ENCODE measurements around the gene FOXP1.

The FOXP1 gene

GRCh38 chr3:71451060-71451459 lies 132.5 kb downstream of the FOXP1 start:
- no peak for DNase-seq (ENCODE audit: low read depth)
- TF ChIP-seq CTCF (conservative IDR thresholded peaks at IDR 0.05; ENCODE audit: control insufficient read depth, insufficient read depth, low read depth, low read length) = no peak
- no peak overlapping the region for H3K4me3 ChIP-seq (ENCODE audit: control insufficient read depth, low read depth, low read length)

DNA sequence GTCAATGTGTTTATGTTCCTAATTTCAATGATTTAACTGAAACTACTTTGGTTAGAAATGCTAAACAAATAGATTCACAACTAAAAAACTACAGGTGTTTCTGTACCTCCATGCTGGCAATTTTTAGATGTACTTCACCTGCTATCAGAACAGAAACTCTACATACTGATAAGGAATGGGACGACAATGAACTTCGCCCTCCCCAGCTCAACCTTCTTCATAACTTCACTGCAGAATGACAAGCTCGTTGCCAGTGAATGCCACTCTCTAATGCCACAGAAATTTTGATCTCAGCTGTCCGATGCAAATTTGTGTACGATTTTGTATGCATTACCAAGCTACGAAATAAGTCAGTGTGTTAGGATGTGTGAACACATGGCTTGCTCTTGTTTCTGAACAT lies 133.4 kb downstream of the FOXP1 start:
- no peak for TF ChIP-seq CTCF (conservative IDR thresholded peaks at IDR 0.05; ENCODE audit: control insufficient read depth, insufficient read depth, low read depth, low read length)
- no peak overlapping the region for H3K4me3 ChIP-seq (ENCODE audit: control insufficient read depth, low read depth, low read length)
- DNase-seq (ENCODE audit: low read depth) = no peak

GRCh38 chr3:71447803-71448202 lies 135.7 kb downstream of the FOXP1 start:
- TF ChIP-seq CTCF (conservative IDR thresholded peaks at IDR 0.05; ENCODE audit: control insufficient read depth, insufficient read depth, low read depth, low read length) = no peak
- DNase-seq (ENCODE audit: low read depth) = peak; percentile 23
- H3K4me3 ChIP-seq (ENCODE audit: control insufficient read depth, low read depth, low read length) = no peak overlapping the region

DNA sequence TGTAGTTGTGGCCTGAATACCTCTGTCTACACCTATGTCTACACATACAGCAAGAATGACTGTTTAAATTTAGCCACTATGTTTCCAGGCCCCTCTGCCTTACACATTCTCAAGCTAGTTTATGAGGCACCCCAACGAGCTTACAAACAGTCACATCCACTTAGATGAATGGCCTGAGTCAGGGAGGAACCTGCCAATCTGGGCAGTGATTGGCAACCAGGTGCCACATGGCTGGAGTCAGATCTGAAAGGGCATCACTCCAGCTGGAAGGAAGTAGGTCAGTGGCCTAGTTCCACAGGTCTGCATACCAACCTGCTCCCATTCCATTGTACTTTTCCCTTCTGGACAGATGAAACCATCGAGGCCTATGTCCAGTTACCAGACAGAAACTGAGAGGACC lies 136.3 kb downstream of the FOXP1 start:
- TF ChIP-seq CTCF (conservative IDR thresholded peaks at IDR 0.05; ENCODE audit: control insufficient read depth, insufficient read depth, low read depth, low read length) = no peak
- DNase-seq (ENCODE audit: low read depth) = no peak
- H3K4me3 ChIP-seq (ENCODE audit: control insufficient read depth, low read depth, low read length) = no peak overlapping the region

DNA sequence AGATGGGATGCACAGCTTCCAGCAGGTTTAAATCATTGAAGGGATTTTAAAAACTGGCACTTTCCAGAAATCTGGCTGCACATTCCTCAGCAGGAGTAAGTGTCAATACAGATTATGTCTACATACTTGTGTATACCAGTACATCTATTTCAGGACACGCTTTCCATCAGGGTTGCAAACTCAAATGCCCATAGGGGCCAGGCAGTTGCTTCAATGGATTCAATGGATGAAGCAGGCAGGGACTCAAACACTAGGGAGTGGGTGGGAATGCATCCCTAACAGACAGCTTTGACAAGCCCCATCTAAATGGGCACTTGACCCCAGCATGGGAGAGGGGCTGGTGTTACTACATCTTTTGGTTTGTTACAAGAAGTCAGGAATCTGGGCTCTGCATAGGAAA lies 136.8 kb downstream of the FOXP1 start:
- no peak for TF ChIP-seq CTCF (conservative IDR thresholded peaks at IDR 0.05; ENCODE audit: control insufficient read depth, insufficient read depth, low read depth, low read length)
- no peak overlapping the region for H3K4me3 ChIP-seq (ENCODE audit: control insufficient read depth, low read depth, low read length)
- DNase-seq (ENCODE audit: low read depth) = no peak

GRCh38 chr3:71446260-71446659 lies 137.3 kb downstream of the FOXP1 start:
- H3K4me3 ChIP-seq (ENCODE audit: control insufficient read depth, low read depth, low read length) = no peak overlapping the region
- DNase-seq (ENCODE audit: low read depth) = no peak
- no peak for TF ChIP-seq CTCF (conservative IDR thresholded peaks at IDR 0.05; ENCODE audit: control insufficient read depth, insufficient read depth, low read depth, low read length)

GRCh38 chr3:71444861-71445259 lies 138.7 kb downstream of the FOXP1 start:
- no peak overlapping the region for H3K4me3 ChIP-seq (ENCODE audit: control insufficient read depth, low read depth, low read length)
- no peak for DNase-seq (ENCODE audit: low read depth)
- no peak for TF ChIP-seq CTCF (conservative IDR thresholded peaks at IDR 0.05; ENCODE audit: control insufficient read depth, insufficient read depth, low read depth, low read length)
